ENCODE data around the gene EEPD1.

Gene EEPD1

DNA sequence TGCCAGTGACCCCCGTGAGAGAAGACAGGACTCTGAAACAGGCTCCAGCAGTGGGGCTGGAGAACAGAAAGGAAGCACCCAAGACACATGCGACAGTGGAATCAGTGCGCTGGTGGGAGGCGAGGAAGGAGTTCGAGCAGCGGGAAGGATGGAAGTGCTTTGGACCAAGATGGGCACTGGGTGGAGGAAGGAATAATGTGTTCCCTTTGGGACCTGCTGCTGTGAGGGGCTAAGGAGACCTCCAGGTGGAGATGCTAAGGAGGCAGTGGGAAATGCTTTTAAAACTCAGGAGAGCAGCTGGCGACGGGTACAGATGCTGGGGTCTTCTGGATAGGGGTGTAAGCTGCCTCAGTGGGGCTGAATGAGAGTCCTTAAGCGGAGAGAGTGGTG is 126.9 kb downstream of the EEPD1 start:
- DNase-seq (ENCODE audit: low read depth): no peak

DNA sequence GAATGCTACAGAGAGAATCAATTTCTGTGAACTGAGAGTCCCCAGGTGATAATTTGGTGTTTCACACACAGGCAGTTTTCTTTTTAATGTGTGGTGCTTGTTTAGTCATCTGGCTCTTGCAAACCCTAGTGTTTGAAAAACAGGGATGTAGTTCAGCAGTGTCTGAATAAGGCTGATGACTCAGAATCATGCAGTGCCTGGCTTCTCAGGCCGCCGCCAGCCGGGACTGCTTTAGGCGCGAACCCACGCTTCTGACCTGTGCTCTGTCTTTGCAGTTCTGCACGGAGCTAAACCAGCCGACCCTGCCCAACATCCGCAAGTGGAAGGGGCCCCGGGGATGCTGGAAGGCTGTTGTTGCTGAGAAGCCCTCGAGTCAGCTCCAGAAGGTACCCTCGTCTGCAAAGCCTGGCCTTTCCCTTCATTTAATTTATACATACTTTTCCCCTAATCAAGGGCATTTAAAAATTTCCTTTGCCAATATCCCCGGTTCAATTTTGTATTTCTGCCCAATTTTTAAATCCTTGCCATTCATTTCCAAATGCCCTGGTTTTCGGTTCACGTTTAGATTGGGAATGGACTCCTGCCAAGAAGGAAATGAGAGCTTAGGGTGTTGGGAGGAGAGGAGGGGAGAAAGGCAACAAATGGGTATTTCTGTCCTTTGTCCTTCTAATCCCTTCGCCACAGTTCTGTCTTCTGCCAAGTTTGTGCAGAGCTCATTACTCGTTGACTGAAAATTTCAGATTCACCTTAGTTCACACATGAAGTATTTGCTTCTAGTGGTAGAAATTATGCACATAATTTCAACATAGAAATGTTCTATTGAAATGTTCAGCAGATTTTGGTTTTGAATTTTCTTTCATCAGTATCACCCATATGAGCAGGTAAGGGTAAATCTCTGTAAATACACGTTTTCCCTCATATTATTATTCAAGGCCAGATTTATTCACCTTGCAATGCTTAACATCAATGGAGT is 128.1 kb downstream of the EEPD1 start:
- DNase-seq (ENCODE audit: low read depth): peak; percentile 81

DNA sequence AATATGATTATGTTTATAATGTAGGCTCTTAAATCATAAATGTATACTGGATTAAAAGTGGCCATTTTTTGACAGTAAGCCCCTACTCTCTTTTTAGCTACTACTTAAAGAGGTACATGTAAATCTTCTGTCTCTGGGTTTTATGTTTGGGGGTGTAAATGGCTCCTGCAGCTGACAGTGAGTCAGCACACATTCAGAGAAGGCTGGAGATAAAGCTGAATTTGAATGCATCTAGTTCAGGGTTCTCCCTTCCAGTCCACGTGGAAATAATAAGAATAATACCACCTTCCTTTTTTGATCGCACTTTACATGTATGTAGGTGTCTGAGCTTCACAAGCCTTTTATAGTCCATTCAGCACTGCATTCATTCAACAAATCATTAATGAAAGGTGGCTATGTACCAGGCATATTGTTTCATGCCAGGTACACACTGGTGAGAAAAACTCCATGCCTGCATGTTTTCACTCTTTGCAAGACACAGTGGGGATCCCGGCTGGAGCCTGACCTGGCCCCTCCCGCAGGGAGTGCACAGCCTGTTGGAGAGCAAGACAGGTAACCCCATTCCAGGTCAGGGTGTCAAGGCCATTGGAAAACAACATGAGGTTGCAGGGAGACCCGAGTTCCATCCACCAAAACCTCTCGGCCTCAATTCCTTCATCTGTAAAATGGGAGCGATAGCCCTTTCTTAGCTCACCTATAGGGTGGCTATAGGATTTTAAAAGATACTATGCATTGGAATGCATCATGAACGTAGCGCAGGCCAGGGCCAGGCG is 129.1 kb downstream of the EEPD1 start:
- DNase-seq (ENCODE audit: low read depth): no peak

DNA sequence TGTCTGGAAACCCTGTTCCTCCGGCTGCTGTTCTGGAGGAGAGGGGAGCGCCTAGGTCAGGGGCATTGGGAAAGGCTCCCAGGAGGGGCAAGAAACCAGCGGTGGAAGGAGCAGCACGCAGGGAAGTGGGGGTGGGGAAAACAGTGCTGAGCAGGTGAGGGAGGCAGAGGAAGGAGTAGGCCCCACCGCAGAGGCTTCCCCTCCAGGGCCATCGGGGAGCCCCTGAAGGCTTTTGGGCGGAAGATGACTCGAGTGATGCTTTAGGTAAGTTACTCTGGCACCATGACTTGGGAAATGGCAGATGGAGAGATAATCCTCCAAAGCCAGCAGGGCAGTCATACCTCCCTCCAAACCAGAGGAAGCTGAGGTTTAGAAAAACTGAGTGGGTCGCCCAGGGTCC is 130.1 kb downstream of the EEPD1 start:
- no peak for DNase-seq (ENCODE audit: low read depth)

DNA sequence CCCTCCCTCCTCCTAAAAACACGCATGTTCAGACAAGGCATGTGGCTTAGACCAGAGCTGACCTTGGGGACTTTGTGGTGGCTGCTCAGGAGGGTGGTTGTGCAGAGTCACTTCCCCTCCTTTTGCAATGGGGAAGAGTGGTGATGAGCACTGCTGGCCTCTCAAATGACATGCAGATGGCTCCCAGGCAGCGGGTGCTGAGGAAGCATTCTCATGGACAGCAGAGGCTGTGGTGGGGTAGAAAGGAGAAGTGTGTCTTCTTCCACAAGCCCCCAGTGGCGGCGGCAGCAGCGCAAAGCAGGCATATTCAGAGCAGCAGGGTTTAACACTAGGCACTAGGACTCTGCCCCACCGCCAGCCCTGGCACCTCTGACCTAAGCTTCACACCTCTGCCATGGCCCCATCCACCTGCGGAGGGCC is 130.7 kb downstream of the EEPD1 start:
- DNase-seq (ENCODE audit: low read depth): no peak

DNA sequence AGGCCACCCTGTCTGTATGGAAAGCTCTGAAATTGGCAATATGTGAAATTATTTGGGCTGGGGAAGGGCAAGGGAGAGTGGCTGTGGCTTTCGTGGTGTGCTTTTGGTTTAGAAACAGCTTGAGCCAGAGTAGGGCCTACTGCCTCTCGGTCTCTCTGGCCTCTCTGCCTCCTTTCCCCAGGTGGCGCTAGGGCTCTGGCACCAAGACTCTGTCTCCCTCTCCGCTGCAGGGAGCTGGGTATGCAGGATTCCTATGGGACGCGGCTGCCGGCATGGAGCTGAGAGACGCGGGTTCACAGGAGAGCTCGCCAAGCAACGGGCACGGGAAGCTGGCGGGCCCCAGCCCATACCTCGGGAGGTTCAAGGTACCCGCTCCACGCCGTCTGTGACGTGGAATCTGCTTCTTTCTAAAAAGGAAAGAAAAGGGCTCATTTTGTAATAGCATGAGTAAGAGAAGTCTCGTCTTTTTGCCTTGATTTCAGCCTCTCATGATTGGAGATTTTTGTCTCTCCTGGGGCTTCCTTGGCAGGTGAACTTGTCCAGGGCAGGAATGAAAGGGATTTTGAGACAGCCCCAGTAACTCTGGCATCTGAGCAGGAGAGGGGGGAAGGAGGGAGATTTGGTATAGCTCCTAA is 131.5 kb downstream of the EEPD1 start:
- DNase-seq (ENCODE audit: low read depth): no peak

DNA sequence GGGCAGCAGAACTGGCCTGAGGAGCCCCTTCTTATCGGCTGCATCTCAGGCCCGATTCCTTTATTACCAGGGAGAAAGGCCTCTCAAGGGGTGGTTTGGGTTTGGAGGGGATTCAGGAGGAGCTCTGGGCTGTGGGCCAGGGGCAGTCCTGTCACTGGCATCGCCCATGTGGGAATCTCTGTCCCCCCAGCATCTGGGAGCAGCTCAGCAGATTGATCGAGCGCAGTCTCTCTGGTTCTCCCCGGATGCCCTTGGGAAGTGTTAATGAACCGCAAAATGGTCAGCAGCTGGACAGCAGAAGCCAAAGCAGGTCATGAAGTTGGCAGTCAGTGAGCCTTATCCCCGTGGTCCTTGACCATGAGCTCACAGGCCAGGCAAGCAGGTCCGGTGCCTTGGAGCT is 132.2 kb downstream of the EEPD1 start:
- no peak for DNase-seq (ENCODE audit: low read depth)

DNA sequence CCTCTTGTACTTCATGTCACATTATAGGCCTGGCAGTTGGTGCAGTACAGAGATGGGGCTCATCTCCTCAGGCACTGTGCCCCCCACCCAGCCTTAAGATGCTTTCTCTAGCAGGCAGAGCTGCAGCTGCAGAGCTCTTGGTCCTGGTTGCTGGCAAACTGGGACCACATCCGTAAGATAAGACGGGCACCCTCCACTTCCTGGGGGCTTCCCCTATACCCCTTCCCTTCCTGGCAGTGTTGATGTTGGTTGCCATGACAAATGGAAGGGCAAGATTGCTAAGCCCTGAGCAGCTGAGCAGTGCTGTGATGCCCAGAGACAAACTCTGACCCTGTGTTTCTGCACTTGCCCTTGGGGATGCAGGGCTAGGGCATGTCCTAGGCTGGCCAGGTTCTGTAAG is 133.2 kb downstream of the EEPD1 start:
- DNase-seq (ENCODE audit: low read depth): no peak

DNA sequence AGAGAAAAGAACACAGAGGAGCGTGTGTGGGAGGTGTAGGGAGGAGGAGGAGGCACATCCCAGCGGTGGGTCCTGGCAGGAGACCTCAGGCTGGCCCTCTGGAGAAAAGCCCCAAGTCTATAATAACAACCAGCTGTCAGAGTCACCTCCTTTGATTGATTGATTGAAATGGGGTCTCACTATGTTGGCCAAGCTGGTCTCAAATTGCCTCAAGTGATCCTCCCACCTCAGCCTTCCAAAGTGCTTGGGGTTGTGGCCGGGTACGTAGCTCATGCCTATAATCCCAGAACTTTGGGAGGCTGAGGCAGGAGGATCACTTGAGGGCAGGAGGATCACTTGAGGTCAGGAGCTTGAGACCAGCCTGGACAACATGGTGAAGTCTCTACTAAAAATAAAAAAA is 133.6 kb downstream of the EEPD1 start:
- DNase-seq (ENCODE audit: low read depth): no peak

DNA sequence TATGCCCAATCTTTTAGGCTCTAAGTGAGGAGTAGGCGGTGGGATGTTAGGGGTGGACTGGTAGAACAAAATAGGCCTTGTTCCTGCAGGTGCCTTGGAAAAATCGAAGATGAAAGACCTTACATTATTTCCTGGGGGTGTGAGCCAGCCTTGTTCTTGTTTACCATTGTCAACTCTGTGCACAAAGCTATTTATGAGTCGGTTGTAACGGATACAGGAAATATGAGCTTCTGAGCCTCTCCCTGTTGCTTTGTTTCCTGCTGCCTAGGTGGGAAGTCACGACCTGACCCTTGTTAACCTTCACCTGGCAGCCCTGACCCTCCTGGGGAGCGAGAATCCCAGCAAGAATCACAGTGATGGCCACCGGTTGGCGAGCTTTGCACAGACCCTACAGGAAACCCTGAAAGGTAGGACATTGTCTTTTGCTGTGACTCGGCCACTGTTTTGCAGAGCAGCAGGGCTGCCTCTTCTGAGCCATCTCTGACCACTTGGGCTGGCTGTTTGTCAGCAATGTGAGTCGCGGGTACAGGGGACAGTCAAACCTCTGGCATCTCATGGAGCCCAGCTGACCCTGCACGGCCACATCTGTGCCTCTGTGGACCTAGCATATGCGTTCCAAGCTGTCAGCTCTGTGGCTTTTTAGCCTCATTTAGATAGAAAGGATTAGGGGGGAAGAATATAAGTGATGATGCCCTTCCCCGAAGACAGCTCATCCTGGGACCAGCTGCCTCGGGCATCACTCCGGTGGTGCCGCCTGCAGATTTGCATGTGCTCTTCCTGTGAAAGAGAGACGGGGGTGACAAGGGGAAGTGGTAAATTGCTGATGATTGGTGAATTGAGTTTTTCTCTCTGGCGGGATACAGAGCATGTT is 134.6 kb downstream of the EEPD1 start:
- no peak for DNase-seq (ENCODE audit: low read depth)

DNA sequence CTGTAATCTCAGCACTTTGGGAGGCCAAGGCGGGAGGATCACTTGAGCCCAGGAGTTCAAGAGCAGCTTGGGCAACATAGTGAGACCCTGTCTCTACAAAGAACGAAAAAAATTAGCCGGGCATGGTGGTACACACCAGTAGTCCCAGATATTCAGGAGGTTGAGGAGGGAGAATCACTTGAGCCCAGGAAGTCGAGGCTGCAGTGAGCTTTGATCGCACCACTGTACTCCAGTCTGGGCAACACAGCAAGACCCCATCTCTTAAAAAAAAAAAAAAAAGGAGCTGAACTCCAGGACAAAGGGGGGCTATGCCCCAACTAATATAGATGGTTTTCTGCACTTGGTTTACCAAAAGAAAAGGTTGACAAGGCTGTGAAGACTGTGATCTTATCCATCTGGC is 135.4 kb downstream of the EEPD1 start:
- no peak for DNase-seq (ENCODE audit: low read depth)

DNA sequence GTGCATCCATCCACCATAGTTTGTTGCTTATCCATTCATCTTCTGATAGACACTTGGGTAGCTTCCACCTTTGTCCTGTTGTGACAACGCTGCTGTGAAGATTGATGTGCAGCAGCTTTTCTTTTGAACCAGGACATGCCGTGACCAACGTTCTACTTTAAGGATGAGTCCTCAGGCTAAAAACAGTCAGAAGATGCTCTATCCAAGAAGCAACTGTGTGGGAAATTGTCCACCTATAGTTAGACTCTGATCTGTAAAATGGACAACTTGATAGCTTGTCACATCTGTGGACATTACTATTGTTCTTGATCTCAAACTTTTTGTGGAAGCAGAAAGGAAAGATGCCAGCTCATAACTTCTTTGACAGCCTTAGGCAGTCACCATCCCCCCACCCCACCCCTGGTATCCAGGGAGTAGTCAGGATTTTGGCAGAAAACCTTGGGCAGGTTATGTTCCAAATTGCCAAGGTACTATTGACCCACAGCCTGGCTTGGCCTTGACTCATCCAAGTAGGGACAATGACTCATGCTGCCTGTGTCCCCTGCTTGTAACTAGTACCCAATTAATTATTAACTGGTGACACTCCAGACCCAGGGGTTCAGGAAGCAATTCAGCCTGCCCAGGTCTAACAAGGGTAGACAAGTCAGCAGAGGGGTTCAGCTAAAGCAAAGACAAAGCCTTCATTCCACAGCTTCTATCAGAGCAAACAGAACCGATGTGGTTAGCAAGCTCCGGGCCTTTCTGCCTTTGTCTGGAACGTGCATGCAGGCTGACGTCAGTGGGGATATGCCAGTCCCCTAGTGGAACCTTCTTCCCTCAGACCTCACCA is 137.0 kb downstream of the EEPD1 start:
- DNase-seq (ENCODE audit: low read depth): no peak

DNA sequence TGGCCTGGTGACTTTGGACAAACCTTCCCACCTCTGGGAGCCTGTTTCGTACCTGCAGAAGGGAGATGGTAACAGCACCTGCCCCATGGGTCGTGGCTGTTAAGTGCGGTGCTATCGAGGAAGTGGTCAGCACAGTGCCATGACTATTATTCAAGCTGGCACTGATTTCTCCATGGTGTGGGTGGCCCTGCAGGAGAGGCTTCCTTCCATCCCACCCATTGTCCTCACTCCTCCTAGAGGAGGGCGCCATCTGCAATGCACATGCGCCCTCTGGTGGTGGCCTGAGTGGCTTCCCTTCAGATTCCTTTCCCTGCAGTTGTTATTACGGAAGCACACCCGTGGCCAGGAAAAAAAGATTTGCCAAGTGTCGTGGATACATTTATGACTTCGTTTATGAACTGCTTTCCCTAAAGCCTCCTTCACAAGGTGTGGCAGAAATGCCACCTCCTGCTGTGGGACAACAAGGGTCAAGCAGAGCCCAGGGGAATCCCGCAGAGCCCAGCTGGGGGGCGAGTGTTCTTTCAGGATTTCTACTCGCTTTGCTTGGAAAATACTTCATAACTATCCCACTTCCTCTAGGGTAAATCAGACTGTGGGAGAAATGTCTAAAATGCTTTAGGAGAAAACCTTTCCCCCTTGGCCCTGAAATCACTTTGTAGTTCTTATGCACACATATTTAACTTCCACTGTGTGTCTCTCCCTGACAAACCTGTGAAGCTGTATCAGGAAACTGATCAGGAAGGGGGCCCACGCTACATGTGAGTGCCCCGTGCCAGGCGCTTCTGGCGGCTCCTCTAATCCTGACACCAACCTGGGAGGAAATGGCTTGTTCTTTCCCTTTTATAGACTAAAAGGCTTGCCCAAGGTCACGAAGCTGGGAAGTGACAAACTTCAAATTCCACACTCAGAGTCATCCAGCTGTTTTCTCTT is 138.6 kb downstream of the EEPD1 start:
- peak; percentile 65 for DNase-seq (ENCODE audit: low read depth)

DNA sequence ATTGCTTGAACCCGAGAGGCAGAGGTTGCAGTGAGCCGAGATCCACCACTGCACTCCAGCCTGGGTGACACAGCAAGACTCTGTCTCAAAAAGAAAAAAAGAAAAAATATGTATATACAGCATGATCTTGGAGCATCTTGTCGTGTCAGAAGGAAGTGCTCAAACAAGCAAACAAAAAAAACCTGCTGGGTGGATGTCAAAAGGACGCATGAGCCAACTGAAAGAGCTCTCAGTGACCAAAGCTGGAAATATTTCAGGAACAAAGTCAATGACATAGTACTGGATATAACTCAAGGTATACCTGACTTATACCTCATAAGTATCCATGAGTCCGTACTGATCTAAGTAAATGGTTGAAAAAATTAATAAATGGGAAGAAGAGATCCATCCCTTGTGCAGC is 142.0 kb downstream of the EEPD1 start:
- no peak for DNase-seq (ENCODE audit: low read depth)

DNA sequence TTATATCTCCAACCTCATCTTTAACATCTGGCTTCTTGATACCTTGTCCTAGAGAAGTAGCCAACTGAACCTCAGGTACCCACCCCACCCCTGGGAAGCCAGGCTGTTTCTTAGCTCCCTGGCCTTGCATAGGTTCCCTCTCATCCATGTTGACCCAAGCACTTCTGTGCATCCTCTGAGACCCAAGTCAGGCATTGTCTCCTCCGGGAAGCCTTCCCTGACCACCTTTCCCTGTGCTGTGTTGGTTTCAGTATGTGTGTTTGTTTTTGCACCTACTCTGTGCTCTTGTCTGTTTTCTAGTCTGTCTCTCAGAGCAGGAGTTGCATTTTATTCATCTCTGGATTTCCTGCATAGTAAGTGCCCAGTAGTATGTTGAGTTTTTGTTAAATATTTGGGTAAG is 143.2 kb downstream of the EEPD1 start:
- DNase-seq (ENCODE audit: low read depth): no peak

DNA sequence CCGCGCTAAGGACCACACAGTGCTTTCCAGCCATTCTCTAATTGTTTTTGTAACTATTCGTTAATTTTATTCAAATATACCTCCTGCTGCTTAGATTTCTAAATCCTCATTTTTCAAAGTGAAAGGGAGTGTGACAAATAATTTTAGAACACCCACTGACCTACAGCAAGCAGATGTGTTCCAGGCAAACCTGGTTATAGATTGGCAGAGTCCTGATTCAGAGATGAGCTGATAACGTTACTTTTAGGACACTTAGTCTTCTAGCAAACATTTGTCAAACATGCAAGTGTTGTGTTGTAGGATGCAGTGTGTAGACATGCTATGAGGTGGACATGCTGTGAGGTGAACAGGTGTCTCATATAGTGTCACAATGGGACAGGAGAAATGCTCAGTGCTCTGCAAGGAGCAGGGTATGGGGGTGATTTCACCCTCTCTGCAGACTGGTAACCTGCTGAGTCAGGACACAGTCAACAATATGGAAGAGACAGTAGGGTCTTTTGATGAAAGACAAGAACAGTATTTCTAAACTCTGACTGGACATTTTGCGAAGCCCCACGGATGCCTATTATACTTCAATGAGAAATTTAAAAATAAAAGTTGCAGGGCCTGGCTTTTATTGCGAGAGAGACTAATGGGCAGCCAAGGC is 144.4 kb downstream of the EEPD1 start:
- no peak for DNase-seq (ENCODE audit: low read depth)

DNA sequence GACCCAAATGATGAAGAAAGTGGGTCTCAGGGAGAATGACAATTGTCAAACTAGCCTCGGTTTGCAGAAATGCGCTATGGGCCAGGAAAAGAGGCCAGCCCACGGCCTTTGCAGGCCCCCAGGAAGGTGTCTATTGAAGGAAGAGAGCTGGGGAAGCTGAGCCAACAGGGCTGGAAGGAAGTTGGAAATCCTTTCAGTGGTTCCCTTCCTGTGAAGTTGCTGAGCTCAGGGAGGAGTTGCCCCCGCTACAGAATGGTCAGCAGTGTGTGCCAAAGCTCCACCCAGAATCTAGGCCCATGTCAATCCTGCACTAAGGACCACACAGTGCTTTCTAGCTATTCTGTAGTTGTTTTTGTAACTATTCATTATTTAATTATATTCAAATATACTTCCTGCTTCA is 145.1 kb downstream of the EEPD1 start:
- DNase-seq (ENCODE audit: low read depth): no peak

DNA sequence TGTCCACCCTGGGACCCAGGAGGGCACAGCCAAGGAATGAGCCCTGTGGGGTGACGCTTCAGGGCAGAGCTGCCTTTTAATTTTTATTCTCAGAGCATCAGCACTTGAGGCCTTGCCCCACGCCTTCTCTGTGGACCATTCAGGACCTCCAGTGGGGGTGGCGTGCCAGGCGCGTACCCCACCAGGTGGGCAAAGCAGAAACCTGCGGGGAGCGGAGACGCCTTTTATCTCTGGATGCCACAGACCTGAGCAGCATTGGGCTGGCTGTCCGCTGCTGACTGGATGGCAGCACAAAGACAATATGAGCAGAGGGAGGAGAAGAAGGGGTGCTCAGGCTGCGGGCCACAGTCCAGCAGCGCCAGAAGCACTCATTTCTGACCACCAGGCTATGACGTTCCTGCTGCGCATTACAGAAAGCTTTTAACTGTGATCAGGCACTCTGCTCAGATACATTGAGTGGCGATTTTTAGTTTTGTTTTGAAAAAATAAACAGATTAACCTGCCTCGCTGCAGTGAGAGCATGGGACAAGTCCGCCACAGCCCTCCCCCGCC is 146.2 kb downstream of the EEPD1 start:
- DNase-seq (ENCODE audit: low read depth): no peak

DNA sequence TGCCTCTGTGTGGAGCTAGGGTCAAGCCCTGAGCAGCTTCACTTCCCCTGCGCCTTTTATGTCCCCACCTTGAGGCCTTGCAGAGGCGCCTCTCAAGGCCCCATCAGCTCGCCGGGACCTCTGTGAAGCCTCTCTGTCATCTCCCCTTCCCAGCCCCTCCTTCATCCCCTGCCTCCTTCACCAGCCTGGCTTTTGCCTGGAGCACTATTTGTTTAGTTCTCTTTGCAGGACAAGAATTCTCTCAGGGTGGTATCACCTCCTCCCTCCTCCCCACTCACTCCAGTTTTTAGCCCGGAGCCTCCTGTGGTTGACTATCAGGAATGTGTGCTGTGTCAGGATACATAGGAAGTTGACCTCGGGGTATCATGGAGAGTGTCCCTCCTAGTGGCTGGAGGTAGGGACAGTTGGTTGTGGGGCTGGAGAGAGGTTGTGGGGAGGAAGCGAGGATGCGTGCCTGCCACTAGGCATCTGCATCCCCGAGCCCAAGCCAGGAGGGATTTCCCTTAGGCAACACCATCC is 146.8 kb downstream of the EEPD1 start:
- no peak for DNase-seq (ENCODE audit: low read depth)
